ENCODE results near the gene ACVR1B. TPM values are rescaled to one million over a fixed set of nuclear protein-coding genes. Genes with fewer than 3 reads are reported as not detected.

Gene ACVR1B
- total RNA-seq, 1 donor from 2014 or later = 11.2 TPM

- peak; percentile 72 for DNase-seq
- peak; percentile 59 for ATAC-seq
- intact Hi-C loops (cut with micrococcal nuclease) = no loop called here
Observed at GRCh38 chr12:52032446-52032803, 80.9 kb downstream of the ACVR1B start.

GRCh38 chr12:52032804-52033445 is 81.4 kb downstream of the ACVR1B start:
- DNase-seq (peak; percentile 98), ATAC-seq (peak; percentile 92)
- intact Hi-C loops (cut with micrococcal nuclease) = no loop called here

GRCh38 chr12:52033446-52034140 is 82.1 kb downstream of the ACVR1B start:
- no peak for ATAC-seq
- DNase-seq = no peak
- intact Hi-C loops (cut with micrococcal nuclease) = no loop called here

GRCh38 chr12:52035190-52035589 is 83.7 kb downstream of the ACVR1B start:
- DNase-seq (no peak), ATAC-seq (no peak)
- intact Hi-C loops (cut with micrococcal nuclease) = no loop called here

GRCh38 chr12:52035926-52036325 is 84.4 kb downstream of the ACVR1B start:
- intact Hi-C loops (cut with micrococcal nuclease) = no loop called here
- DNase-seq (no peak), ATAC-seq (no peak)

GRCh38 chr12:52036587-52037171 is 85.2 kb downstream of the ACVR1B start:
- ATAC-seq (peak; percentile 58), DNase-seq (peak; percentile 95)
- intact Hi-C loops (cut with micrococcal nuclease) = no loop called here

GRCh38 chr12:52037248-52037861 is 85.9 kb downstream of the ACVR1B start:
- intact Hi-C loops (cut with micrococcal nuclease) = no loop called here
- DNase-seq (peak; percentile 77), ATAC-seq (no peak)

- intact Hi-C loops (cut with micrococcal nuclease) = no loop called here
- ATAC-seq (no peak), DNase-seq (no peak)
Observed at GRCh38 chr12:52038447-52038846, 86.9 kb downstream of the ACVR1B start.

- ATAC-seq (no peak), DNase-seq (no peak)
- intact Hi-C loops (cut with micrococcal nuclease) = no loop called here
Observed at GRCh38 chr12:52041035-52041434, 89.5 kb downstream of the ACVR1B start.

- peak; percentile 83 for DNase-seq
- ATAC-seq = peak; percentile 30
- intact Hi-C loops (cut with micrococcal nuclease) = no loop called here
Observed at GRCh38 chr12:52041695-52042123, 90.2 kb downstream of the ACVR1B start.

GRCh38 chr12:52042706-52043385 is 91.3 kb downstream of the ACVR1B start:
- no peak for ATAC-seq
- no peak for DNase-seq
- intact Hi-C loops (cut with micrococcal nuclease) = no loop called here

GRCh38 chr12:52043386-52044212 is 92.1 kb downstream of the ACVR1B start:
- intact Hi-C loops (cut with micrococcal nuclease) = no loop called here
- ATAC-seq = peak; percentile 77
- DNase-seq = peak; percentile 92

- ATAC-seq (peak; percentile 78), DNase-seq (peak; percentile 93)
- intact Hi-C loops (cut with micrococcal nuclease) = no loop called here
Observed at GRCh38 chr12:52044292-52044983, 92.9 kb downstream of the ACVR1B start.

- DNase-seq = peak; percentile 68
- intact Hi-C loops (cut with micrococcal nuclease) = no loop called here
- no peak for ATAC-seq
Observed at GRCh38 chr12:52045794-52046199, 94.3 kb downstream of the ACVR1B start.

Data from left ventricle myocardium superior (tissue), 1 donor.